ENCODE measurements around the gene UPB1.
A peak's percentile ranks its signal among the peaks of the same experiment; 100 is the strongest.

The UPB1 gene

DNA sequence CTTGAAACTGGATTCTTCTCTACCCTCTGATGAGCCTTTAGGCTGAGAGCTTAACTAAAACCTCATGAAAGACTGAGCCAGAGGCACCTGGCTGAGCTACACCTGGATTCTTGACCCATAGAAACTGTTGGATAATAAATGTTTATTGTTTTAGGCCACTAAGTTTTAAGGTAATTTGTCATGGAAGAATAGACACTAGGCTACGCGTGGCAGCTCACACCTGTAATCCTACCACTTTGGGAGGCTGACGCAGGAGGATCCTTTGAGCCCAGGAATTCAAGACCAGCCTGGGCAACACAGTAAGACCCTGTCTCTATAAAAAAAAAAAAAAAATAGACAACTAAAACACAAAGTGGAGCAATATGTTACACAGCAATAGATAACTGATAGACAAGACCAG lies 29.2 kb upstream of the UPB1 start:
- peaks cover 0 to 3% of the 10 kb centered on the region in 2 donors for H3K36me3 Mint-ChIP-seq
- H3K4me3 Mint-ChIP-seq, result no peak overlapping the region
- peaks cover 13 to 26% of the 10 kb centered on the region in 2 donors for H3K4me1 Mint-ChIP-seq
- DNase-seq (no peak), ATAC-seq (replicated peaks) (no peak)
- no peak overlapping the region for H3K27ac Mint-ChIP-seq
- H3K9me3 Mint-ChIP-seq, result peaks cover 3 to 6% of the 10 kb centered on the region in 2 donors
- no peaks in the 10 kb centered on the region for H3K27me3 Mint-ChIP-seq

DNA sequence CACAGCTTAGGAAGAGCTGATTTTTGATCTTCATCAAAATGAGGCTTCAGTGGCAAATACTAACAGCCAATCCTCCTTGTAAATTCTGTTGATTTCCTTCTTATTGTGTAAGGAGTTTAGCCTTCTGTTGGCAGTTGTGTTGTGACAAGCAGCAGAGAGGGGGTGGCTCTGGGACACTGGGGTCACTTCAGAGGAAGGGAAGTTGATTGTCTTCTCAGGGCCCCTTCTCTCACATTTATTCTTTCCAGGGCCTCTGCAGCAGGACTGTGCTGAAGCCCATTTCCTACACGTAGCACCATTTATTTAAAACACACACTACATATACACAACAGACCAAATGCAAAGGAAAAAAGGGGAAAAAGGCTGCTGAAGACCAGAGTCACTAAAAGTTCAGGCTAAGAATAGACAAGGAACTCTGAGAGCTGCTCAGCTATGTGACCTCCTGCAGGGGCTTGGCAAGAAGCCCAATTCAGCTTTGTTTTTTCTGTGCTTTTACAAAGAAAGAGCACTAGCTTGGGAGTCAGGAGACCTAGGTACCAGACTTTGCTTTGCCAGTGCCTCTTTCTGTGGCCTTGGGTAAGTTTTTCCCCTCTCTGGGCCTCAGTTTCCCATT lies 28.3 kb upstream of the UPB1 start:
- Mint-ChIP-seq H3K4me3 (no peak overlapping the region), H3K27ac (no peak overlapping the region), H3K4me1 (peaks cover 15 to 26% of the 10 kb centered on the region in 2 donors), H3K9me3 (peaks cover 3 to 6% of the 10 kb centered on the region in 2 donors), H3K36me3 (peaks cover 0 to 3% of the 10 kb centered on the region in 2 donors), H3K27me3 (no peaks in the 10 kb centered on the region)
- DNase-seq (no peak), ATAC-seq (replicated peaks) (peak; percentile 21 to 22)

DNA sequence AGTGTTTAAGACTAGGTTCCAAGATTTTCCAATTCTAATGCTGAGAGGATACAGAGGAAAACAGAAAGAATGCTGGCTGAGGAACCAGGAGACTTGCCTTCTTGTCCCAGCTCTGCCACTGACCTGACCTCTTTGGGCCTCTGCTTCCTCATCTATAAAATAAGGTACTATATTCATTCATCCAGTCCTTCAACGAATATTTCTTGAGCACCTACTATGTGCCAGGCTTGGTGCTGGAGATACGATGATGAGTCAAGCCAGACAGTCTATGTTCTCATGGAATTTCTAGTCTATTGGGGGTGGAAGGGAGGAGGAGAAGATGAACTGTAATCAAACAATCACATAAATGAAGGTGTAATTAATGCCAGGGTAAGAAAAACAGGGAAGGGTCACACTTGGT lies 27.8 kb upstream of the UPB1 start:
- H3K9me3 Mint-ChIP-seq, result peaks cover 3 to 6% of the 10 kb centered on the region in 2 donors
- H3K27ac Mint-ChIP-seq, result no peak overlapping the region
- H3K27me3 Mint-ChIP-seq, result no peaks in the 10 kb centered on the region
- H3K36me3 Mint-ChIP-seq, result peaks cover 0 to under 1% of the 10 kb centered on the region in 2 donors
- H3K4me3 Mint-ChIP-seq, result no peak overlapping the region
- ATAC-seq (replicated peaks) (no peak), DNase-seq (no peak)
- H3K4me1 Mint-ChIP-seq, result peaks cover 16 to 26% of the 10 kb centered on the region in 2 donors

DNA sequence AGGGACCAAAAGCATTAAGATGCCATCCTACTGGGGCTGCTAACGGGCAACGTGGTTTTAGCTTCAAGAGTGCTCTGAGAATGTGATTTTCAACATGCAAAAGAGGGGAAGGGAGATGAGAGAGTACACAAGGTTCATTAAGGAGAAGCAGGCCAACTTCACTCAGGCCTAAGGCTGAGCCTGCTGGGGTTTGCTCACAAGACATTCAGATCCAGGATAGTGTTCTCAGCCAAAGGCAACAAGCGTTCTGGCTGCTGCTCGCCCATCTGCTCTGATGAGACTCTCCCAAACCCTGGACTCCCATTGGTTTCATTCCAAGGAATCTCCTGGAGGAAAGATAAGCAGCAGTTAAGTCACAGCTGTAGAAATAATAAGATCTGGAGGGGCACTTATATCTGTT lies 23.6 kb upstream of the UPB1 start:
- no peaks in the 10 kb centered on the region for H3K27me3 Mint-ChIP-seq
- ATAC-seq (replicated peaks) (no peak), DNase-seq (no peak)
- peaks cover 19 to 26% of the 10 kb centered on the region in 2 donors for H3K4me1 Mint-ChIP-seq
- H3K27ac Mint-ChIP-seq, result no peak overlapping the region
- H3K36me3 Mint-ChIP-seq, result no peaks in the 10 kb centered on the region
- no peaks in the 10 kb centered on the region for H3K9me3 Mint-ChIP-seq
- H3K4me3 Mint-ChIP-seq, result no peak overlapping the region

DNA sequence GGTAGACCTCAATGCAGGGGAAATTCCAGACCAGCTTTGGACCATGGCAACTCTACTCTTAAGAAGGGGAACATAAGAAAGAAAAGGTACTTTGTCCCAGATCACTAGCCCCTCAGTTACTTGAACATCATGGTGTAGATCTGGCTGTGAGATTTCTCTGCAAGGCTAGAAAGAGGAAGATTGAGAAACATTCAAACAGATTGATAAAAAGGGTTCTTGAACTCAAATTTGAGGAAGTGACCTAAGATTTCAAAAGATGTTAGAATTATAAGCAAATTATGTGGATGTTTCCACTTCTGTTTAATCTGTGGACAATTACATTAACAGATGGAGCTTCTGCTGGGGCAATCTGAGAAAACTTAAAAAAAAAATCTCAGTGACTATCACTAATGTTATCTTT lies 21.8 kb upstream of the UPB1 start:
- Mint-ChIP-seq H3K4me3 (no peak overlapping the region), H3K4me1 (peaks cover 13 to 15% of the 10 kb centered on the region in 2 donors), H3K9me3 (no peaks in the 10 kb centered on the region), H3K27ac (peak overlapping the region; percentile 77), H3K36me3 (no peaks in the 10 kb centered on the region), H3K27me3 (no peaks in the 10 kb centered on the region)
- peak; percentile 39 to 56 for ATAC-seq (replicated peaks)
- DNase-seq, result no peak

DNA sequence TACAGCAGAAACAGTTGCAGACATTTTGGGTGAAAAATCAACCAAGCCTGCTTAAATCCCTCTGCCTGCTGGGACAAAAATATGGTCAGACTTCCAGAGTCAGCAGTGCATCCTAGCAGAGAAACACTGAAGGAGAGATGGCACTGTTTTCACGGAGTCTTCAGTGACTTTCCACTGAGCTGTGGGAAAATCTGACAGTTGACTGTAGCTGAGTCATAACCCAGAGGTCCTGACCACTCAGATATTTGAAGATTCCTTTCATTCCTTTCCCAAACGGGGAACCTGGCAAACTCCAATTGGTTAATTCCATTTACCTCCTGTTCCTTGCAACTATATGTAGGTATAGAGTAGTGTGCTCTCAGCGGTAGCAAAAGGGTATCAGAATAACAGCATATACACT lies 20.9 kb upstream of the UPB1 start:
- H3K4me3 Mint-ChIP-seq, result no peak overlapping the region
- no peak for DNase-seq
- no peaks in the 10 kb centered on the region for H3K36me3 Mint-ChIP-seq
- H3K27me3 Mint-ChIP-seq, result no peaks in the 10 kb centered on the region
- no peak for ATAC-seq (replicated peaks)
- H3K4me1 Mint-ChIP-seq, result peaks cover 13 to 15% of the 10 kb centered on the region in 2 donors
- peak overlapping the region; percentile 14 for H3K27ac Mint-ChIP-seq
- no peaks in the 10 kb centered on the region for H3K9me3 Mint-ChIP-seq

DNA sequence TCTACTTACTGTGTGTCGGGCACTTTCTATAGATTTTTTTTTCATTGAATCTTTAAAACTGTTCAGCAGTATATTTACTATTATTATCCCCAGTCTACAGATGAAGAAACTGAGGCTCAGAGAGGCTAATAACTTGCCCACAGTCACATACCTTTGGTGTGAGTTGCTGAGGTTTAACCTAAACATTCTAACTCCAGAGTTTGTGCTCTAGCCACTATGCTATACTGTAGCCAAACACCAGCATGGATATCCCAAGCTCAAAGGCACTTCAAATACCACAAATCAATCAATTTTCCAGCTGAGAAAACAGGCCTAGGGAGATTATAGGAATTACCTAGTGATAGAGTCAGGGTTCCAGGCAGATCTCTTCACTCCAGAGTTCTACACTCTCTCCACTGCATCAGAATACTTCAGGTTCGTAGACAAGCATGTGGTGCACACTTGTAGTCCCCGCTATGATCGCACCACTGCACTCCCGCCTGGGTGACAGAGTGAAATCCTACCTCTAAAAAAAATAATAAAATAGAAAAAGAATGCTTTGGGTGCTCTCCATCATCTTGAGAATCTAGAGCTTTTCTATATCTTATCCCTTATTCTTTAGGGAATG lies 20.4 kb upstream of the UPB1 start:
- Mint-ChIP-seq H3K4me1 (peaks cover 13 to 15% of the 10 kb centered on the region in 2 donors), H3K27ac (no peak overlapping the region), H3K4me3 (no peak overlapping the region), H3K27me3 (no peaks in the 10 kb centered on the region), H3K36me3 (no peaks in the 10 kb centered on the region), H3K9me3 (no peaks in the 10 kb centered on the region)
- DNase-seq (no peak), ATAC-seq (replicated peaks) (no peak)

DNA sequence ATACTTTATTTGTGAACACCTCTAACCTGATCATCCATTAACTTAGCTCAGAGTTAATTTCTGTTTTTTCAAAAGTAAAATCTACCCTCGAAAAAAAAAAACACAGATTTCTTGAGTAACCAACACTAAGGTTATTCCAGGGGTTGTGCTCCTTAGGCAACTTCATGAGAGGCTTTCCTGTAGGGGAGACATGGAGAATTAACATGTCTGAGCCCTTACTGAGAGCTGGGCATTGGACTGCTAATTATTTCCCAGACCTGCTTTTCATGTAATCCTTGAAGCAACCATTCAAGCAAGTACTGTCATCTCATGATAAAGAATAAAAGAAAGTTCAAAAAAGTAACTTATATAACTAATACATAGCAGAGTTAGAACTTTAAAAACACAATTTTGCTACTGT lies 13.5 kb upstream of the UPB1 start:
- Mint-ChIP-seq H3K9me3 (no peaks in the 10 kb centered on the region), H3K27ac (no peak overlapping the region), H3K4me1 (peaks cover 2 to 7% of the 10 kb centered on the region in 2 donors), H3K27me3 (no peaks in the 10 kb centered on the region), H3K4me3 (no peak overlapping the region), H3K36me3 (no peaks in the 10 kb centered on the region)
- ATAC-seq (replicated peaks), result no peak
- no peak for DNase-seq

DNA sequence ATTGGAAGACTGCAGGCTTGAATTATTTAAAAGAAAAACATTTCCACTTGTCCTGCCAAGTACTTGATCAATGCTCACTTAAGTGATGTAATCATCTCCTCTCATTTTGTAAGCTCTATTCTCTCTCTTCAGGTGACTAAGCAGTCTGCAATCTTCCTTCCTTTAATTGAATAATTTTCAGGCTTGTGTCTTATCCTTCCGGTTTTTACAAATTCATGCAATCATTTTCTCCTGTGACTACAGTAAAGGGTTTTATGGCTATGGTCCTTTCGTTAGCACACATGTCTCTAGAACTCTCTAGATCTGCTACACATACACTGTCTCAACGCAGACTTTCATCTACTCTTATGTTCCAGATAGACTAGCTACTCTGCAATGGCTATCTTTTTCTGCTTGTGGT lies 12.6 kb upstream of the UPB1 start:
- H3K9me3 Mint-ChIP-seq, result no peaks in the 10 kb centered on the region
- H3K4me1 Mint-ChIP-seq, result peaks cover 2 to 7% of the 10 kb centered on the region in 2 donors
- no peak overlapping the region for H3K4me3 Mint-ChIP-seq
- DNase-seq, result no peak
- no peaks in the 10 kb centered on the region for H3K36me3 Mint-ChIP-seq
- no peak overlapping the region for H3K27ac Mint-ChIP-seq
- ATAC-seq (replicated peaks), result no peak
- no peaks in the 10 kb centered on the region for H3K27me3 Mint-ChIP-seq

DNA sequence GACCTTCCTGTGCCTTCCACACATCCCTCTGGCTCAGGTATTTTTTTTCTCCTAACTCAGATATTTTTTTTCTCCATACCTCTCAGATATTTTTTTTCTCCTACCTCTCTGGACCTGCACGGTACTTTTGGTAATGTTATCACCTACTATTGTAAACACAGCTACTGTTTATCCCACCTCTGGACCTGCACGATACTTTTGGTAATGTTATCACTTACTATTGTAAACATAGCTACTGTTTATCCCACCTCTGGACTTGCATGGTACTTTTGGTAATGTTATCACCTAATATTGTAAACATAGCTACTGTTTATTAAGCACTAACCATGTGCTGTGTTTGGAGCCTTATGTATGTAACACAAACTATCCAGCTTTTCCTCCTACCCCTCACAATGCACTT lies 12.1 kb upstream of the UPB1 start:
- Mint-ChIP-seq H3K4me3 (no peak overlapping the region), H3K4me1 (peaks cover 2 to 7% of the 10 kb centered on the region in 2 donors), H3K36me3 (no peaks in the 10 kb centered on the region), H3K27ac (no peak overlapping the region), H3K27me3 (no peaks in the 10 kb centered on the region), H3K9me3 (no peaks in the 10 kb centered on the region)
- DNase-seq, result no peak
- ATAC-seq (replicated peaks), result no peak

DNA sequence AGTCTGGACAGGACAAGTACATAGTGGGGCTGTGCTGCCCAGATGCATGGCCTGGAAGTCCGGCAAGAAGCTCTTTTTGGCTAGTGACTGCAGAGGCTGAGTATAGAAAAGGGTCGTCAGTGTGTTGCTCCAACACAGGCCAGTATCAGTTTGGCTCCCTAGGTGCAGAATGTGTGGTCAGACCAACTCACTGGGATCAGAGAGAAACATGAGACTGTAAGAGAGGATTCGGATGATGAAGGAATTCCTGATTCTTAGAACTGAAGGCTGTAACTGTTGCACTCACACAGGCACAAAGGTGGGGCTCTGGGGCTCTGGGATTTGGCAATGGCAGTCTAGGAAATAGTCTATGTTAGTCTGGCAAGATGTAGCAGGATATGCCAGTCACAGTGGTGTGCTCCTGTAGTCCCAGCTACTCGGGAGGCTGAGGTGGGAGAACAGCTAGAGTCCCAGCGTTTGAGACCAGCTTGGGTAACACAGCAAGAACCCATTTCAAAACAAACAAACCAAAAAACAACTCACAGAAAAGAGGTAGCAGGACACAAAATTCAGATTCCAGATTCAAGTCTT lies 11.1 kb upstream of the UPB1 start:
- H3K4me3 Mint-ChIP-seq, result no peak overlapping the region
- H3K27me3 Mint-ChIP-seq, result no peaks in the 10 kb centered on the region
- H3K27ac Mint-ChIP-seq, result peak overlapping the region; percentile 37
- peaks cover 2 to 7% of the 10 kb centered on the region in 2 donors for H3K4me1 Mint-ChIP-seq
- H3K9me3 Mint-ChIP-seq, result no peaks in the 10 kb centered on the region
- no peaks in the 10 kb centered on the region for H3K36me3 Mint-ChIP-seq
- DNase-seq (no peak), ATAC-seq (replicated peaks) (no peak)

DNA sequence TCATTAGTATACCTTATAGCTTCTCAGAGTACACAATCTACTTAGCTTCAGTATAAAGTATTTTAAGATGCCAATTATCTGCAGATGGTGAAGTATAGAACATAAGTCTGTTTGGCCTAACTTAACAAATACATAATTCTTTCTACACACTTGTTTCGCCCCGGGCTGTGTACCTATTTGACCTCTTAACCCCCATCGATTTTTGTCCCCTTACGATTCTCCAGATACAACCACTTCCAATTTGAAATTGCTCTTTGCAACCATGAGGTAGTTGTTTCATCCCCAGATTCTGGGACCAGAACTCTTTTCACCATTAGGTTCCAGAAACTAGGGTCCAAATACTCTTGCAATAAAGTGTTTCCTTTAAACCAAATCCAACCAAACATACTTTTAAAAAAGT lies 10.0 kb upstream of the UPB1 start:
- peaks cover 0 to 4% of the 10 kb centered on the region in 2 donors for H3K27me3 Mint-ChIP-seq
- H3K4me1 Mint-ChIP-seq, result peaks cover 2 to 7% of the 10 kb centered on the region in 2 donors
- no peaks in the 10 kb centered on the region for H3K36me3 Mint-ChIP-seq
- DNase-seq (no peak), ATAC-seq (replicated peaks) (no peak)
- no peaks in the 10 kb centered on the region for H3K9me3 Mint-ChIP-seq
- no peak overlapping the region for H3K27ac Mint-ChIP-seq
- no peak overlapping the region for H3K4me3 Mint-ChIP-seq

DNA sequence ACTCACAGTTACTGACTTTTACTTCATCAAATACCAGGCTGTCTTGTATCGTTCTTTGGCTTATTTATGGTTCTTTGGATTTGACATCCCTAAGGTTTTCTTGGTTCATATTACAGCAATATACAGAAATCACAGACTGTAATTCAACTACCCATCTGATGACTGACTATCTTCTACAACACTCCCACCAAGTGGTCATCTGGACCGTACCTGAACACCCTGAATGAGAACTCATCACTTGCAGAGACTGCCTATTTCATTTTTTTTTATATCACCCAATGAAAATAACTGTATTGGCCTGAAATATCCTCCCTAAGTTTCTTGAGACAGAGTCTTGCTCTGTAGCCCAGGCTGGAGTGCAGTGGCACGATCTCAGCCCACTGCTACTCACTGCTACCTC lies 9.5 kb upstream of the UPB1 start:
- DNase-seq, result no peak
- Mint-ChIP-seq H3K27me3 (peaks cover 0 to 4% of the 10 kb centered on the region in 2 donors), H3K36me3 (no peaks in the 10 kb centered on the region), H3K9me3 (no peaks in the 10 kb centered on the region), H3K27ac (no peak overlapping the region), H3K4me1 (peaks cover 2 to 7% of the 10 kb centered on the region in 2 donors), H3K4me3 (no peak overlapping the region)
- ATAC-seq (replicated peaks), result peak; percentile 59 to 63

DNA sequence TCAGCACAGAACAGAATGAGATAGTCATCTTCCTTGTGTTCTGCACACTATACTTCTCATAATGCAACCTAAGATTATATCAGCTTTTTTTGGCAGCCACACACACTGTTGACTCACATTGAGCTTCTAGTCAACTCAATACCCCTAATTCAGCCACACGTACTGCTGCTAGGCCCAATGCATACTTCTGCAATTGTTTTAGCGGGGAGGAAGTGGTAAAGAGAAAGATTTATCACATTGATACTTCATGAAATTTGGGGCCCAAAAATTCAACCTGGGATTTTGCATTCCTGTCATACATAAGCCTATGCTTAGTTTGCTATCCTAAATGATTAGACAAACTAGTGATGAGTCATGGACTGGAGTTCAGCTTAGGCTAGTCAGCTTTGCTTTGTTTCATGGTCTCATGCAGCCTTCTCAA lies 8.6 kb upstream of the UPB1 start:
- no peak overlapping the region for H3K4me3 Mint-ChIP-seq
- no peaks in the 10 kb centered on the region for H3K9me3 Mint-ChIP-seq
- H3K4me1 Mint-ChIP-seq, result peaks cover 2 to 7% of the 10 kb centered on the region in 2 donors
- no peak overlapping the region for H3K27ac Mint-ChIP-seq
- H3K27me3 Mint-ChIP-seq, result peaks cover 4 to 5% of the 10 kb centered on the region in 2 donors
- ATAC-seq (replicated peaks) (peak; percentile 84 to 90), DNase-seq (no peak)
- no peaks in the 10 kb centered on the region for H3K36me3 Mint-ChIP-seq

DNA sequence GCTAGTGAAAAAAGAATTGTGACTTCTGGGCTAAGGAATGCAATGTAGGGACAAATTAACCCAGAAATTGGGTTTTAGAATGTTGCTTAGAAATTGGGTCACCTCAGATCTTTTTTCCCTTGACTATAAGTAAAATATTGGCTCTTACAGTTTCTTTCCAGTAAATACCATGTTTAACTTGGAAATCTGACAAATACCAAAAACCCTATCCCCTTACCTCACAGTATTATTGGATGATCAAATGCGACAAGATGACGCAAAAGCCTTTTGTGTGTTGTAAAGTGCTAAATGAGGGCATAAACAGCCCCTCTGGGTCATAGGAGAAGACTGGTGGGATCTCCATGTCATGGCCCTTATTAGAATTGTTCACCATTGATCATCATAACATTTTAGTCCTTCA lies 6.1 kb upstream of the UPB1 start:
- no peak overlapping the region for H3K4me3 Mint-ChIP-seq
- H3K9me3 Mint-ChIP-seq, result no peaks in the 10 kb centered on the region
- peaks cover 10 to 24% of the 10 kb centered on the region in 2 donors for H3K27me3 Mint-ChIP-seq
- ATAC-seq (replicated peaks), result no peak
- no peak for DNase-seq
- H3K27ac Mint-ChIP-seq, result no peak overlapping the region
- H3K4me1 Mint-ChIP-seq, result peaks cover 2 to 7% of the 10 kb centered on the region in 2 donors
- no peaks in the 10 kb centered on the region for H3K36me3 Mint-ChIP-seq
